GM23248 (cell line): ENCODE data around the gene POC1A.

ENCODE experiments used
- EZH2 ChIP-seq: fragments of 200-600 bp; sonication (generic); IDR thresholded peaks from 2 replicates; pipeline ENCODE4 v1.6.1; 2018; ENCODE audit warnings: antibody characterized with exemption, mild to moderate bottlenecking; ENCODE audit not compliant: insufficient read depth, poor library complexity, severe bottlenecking
- EZH2phosphoT487 ChIP-seq: fragments of 200-600 bp; sonication (generic); IDR thresholded peaks from 2 replicates; pipeline ENCODE4 v1.6.1; 2018; ENCODE audit warnings: antibody characterized with exemption, moderate library complexity, mild to moderate bottlenecking, low read depth; ENCODE audit not compliant: insufficient read depth

- TF ChIP-seq EZH2 (no peak), EZH2phosphoT487 (no peak)
Measured at GRCh38 chr3:52173101-52173500, 18.9 kb upstream of the POC1A start.
